Spleen (tissue), 11 donors: ENCODE results near the gene RNF157. TPM values are rescaled to one million over a fixed set of nuclear protein-coding genes. Genes with fewer than 3 reads are reported as not detected.

Experiments used
- DNase-seq: peaks from one replicate; pipeline ENCODE4 v3.0.0-alpha.2; 2020
- H3K27ac ChIP-seq, 8 donors: fragments of 200-600 bp; sonication (generic) in 7 of 8; 1 replicate in 4 of 8; 2 replicates in 4 of 8; pipeline versions ENCODE4 v1.5.0 to v1.8.0; 2016 to 2021; ENCODE audit warnings: inconsistent platforms in 4 of 8, mild to moderate bottlenecking in 4 of 8, moderate library complexity in 1 of 8
- H3K27me3 ChIP-seq, 7 donors: fragments of 200-600 bp; sonication (generic) in 6 of 7; replicated peaks in 1 of 7; 1 replicate in 4 of 7; 2 replicates in 3 of 7; pipeline versions ENCODE4 v1.5.0 to v1.8.0; 2016 to 2021; ENCODE audit warnings: inconsistent platforms in 3 of 7, mild to moderate bottlenecking in 1 of 7
- H3K36me3 ChIP-seq, 6 donors: fragments of 200-600 bp; sonication (generic) in 5 of 6; 1 replicate in 4 of 6; 2 replicates in 2 of 6; pipeline versions ENCODE4 v1.5.0 to v1.8.0; 2016 to 2021; ENCODE audit warnings: inconsistent platforms in 2 of 6
- H3K4me1 ChIP-seq, 6 donors: fragments of 200-600 bp; sonication (generic) in 5 of 6; 1 replicate in 3 of 6; 2 replicates in 3 of 6; pipeline versions ENCODE4 v1.5.0 to v1.8.0; 2016 to 2021; ENCODE audit warnings: inconsistent platforms in 3 of 6
- H3K4me3 ChIP-seq, 8 donors: fragments of 200-600 bp; sonication (generic) in 7 of 8; 1 replicate in 4 of 8; 2 replicates in 4 of 8; pipeline versions ENCODE4 v1.5.0 to v1.8.0; 2016 to 2021; ENCODE audit warnings: inconsistent platforms in 4 of 8, mild to moderate bottlenecking in 4 of 8, moderate library complexity in 2 of 8
- H3K9me3 ChIP-seq, 8 donors: fragments of 200-600 bp; sonication (generic) in 7 of 8; 1 replicate in 4 of 8; 2 replicates in 4 of 8; pipeline versions ENCODE4 v1.5.0 to v1.8.0; 2016 to 2021; ENCODE audit warnings: inconsistent platforms in 4 of 8
- CTCF ChIP-seq, 11 experiments: fragments of 200-600 bp in 7 of 11; fragments of 450-650 bp in 4 of 11; sonication (generic) in 4 of 11; IDR thresholded peaks in 8 of 11; conservative IDR thresholded peaks in 3 of 11; 1 replicate in 7 of 11; 2 replicates in 4 of 11; pipeline versions ENCODE4 v1.4.0 to v1.8.0; 2016 to 2021; ENCODE audit warnings: antibody characterized with exemption in 11 of 11, inconsistent platforms in 4 of 11, mild to moderate bottlenecking in 1 of 11
- POLR2A ChIP-seq, 3 donors: fragments of 450-650 bp; IDR thresholded peaks; one replicate each; pipeline ENCODE4 v1.5.1; 2017; ENCODE audit warnings: antibody characterized with exemption in 3 of 3, mild to moderate bottlenecking in 1 of 3
- POLR2AphosphoS5 ChIP-seq, 3 donors: sonication (generic); formaldehyde crosslinking; IDR thresholded peaks; one replicate each; pipeline ENCODE4 v1.5.1; 2017; ENCODE audit warnings: antibody characterized with exemption in 3 of 3
- WGBS, 5 donors: extraction: QIAGEN DNeasy Blood & Tissue Kit in 3 of 5; methylation state at CpG; one replicate each; pipeline versions ENCODE4 v1.1.5 to v1.1.7; 2013 to 2018; 5-methylcytosine and 5-hydroxymethylcytosine counted together
- intact Hi-C: fragments of 100-400 bp; cut with DNase I; formaldehyde crosslinking; loops from one replicate; pipeline ENCODE4 v1.15.0; 2023; ENCODE audit warnings: low total_unique reads
- polyA plus RNA-seq, 3 donors: library from polyadenylated mRNA; stranded (reverse); fragments of 200-250 nt; gene quantifications; one replicate each; pipeline ENCODE4 v1.2.1, GENCODE V29; 2013
- total RNA-seq, 7 donors: library from RNA; depleted of rRNA in 3 of 7; stranded (reverse); fragments of >200 nt in 3 of 7; fragmentation: NEBNext Ultra II Directional in 4 of 7; extraction: Animal tissue kit (Norgen Biotek cat#: 25700) in 4 of 7; gene quantifications; one replicate each; pipeline versions ENCODE4 v1.1.0 to v1.2.1, GENCODE V29; 2016 to 2021
- donor health status: healthy with polysubstance abuse.
- donor health status: DM: no; HTN: no; CAD: no; lungs with moderate emphysema.
- donor health status: DM: no; HTN: no; CAD: no.
- donor health status: Bipolar disorder and iron deficiency.
- donor health status: healthy.
- donor health status: DM: no; HTN: no; CAD: no.
- donor health status: DM: yes; HTN: yes; CAD: no.

Gene RNF157
- total and polyA plus RNA-seq, 10 donors: 0.89 to 13.0 (median 7.6) TPM

GRCh38 chr17:76199469-76199868 lies 40.8 kb downstream of the RNF157 start:
- WGBS, 5 donors: 53 to 74% (median 67%) methylated on average over 4 of the region's 4 CpGs
- TF ChIP-seq CTCF (IDR thresholded peaks at IDR 0.05 in 8 of 11, conservative IDR thresholded peaks at IDR 0.05 in 3 of 11) (no peak), POLR2AphosphoS5 (IDR thresholded peaks at IDR 0.05) (no peak), POLR2A (IDR thresholded peaks at IDR 0.05) (no peak)
- no peak for DNase-seq
- no peaks in the 10 kb centered on the region for H3K27me3 ChIP-seq
- H3K9me3 ChIP-seq: no peaks in the 10 kb centered on the region
- intact Hi-C loops: no loop called here
- H3K27ac ChIP-seq: peak overlapping the region in 2 of 8 donors; percentile 28 to 40
- H3K4me3 ChIP-seq: no peak overlapping the region
- no peaks in the 10 kb centered on the region for H3K36me3 ChIP-seq
- peaks cover 0 to 18% (median 0%) of the 10 kb centered on the region in 6 donors for H3K4me1 ChIP-seq

- H3K27ac ChIP-seq: peak overlapping the region in 2 of 8 donors; percentile 28 to 40
- H3K9me3 ChIP-seq: no peaks in the 10 kb centered on the region
- TF ChIP-seq POLR2A (IDR thresholded peaks at IDR 0.05) (no peak), POLR2AphosphoS5 (IDR thresholded peaks at IDR 0.05) (no peak), CTCF (IDR thresholded peaks at IDR 0.05 in 8 of 11, conservative IDR thresholded peaks at IDR 0.05 in 3 of 11) (no peak)
- peaks cover 0 to 14% (median 0%) of the 10 kb centered on the region in 6 donors for H3K4me1 ChIP-seq
- WGBS, 5 donors: 92 to 97% (median 92%) methylated on average over 5 of the region's 5 CpGs
- H3K4me3 ChIP-seq: no peak overlapping the region
- no peaks in the 10 kb centered on the region for H3K27me3 ChIP-seq
- no peak for DNase-seq
- H3K36me3 ChIP-seq: no peaks in the 10 kb centered on the region
- intact Hi-C loops: no loop called here
Observed at GRCh38 chr17:76198702-76199101, 41.6 kb downstream of the RNF157 start.

- Histone ChIP-seq H3K4me3 (no peak overlapping the region), H3K4me1 (peaks cover 0 to 17% (median 0%) of the 10 kb centered on the region in 6 donors), H3K27me3 (no peaks in the 10 kb centered on the region), H3K27ac (no peak overlapping the region), H3K9me3 (no peaks in the 10 kb centered on the region), H3K36me3 (no peaks in the 10 kb centered on the region)
- intact Hi-C loops: no loop called here
- 74 to 95% (median 90%) methylated on average over 2 of the region's 2 CpGs for WGBS, 5 donors
- no peak for DNase-seq
- TF ChIP-seq POLR2AphosphoS5 (IDR thresholded peaks at IDR 0.05) (no peak), POLR2A (IDR thresholded peaks at IDR 0.05) (no peak), CTCF (IDR thresholded peaks at IDR 0.05 in 8 of 11, conservative IDR thresholded peaks at IDR 0.05 in 3 of 11) (no peak)
Observed at GRCh38 chr17:76197911-76198310, 42.4 kb downstream of the RNF157 start.

- TF ChIP-seq POLR2A (IDR thresholded peaks at IDR 0.05): no peak
- no peak for TF ChIP-seq POLR2AphosphoS5 (IDR thresholded peaks at IDR 0.05)
- TF ChIP-seq CTCF (IDR thresholded peaks at IDR 0.05 in 8 of 11, conservative IDR thresholded peaks at IDR 0.05 in 3 of 11): no peak
- intact Hi-C loops: no loop called here
- Histone ChIP-seq H3K27ac (no peak overlapping the region), H3K4me1 (peaks cover 0 to 29% (median 7%) of the 10 kb centered on the region in 6 donors), H3K36me3 (no peaks in the 10 kb centered on the region), H3K9me3 (no peaks in the 10 kb centered on the region), H3K4me3 (no peak overlapping the region), H3K27me3 (no peaks in the 10 kb centered on the region)
- WGBS, 5 donors: 77 to 87% (median 85%) methylated on average over 3 of the region's 3 CpGs
- no peak for DNase-seq
Observed at GRCh38 chr17:76196675-76197074, 43.6 kb downstream of the RNF157 start.
